DND-41 (cell line): ENCODE data around the gene HSD17B14.

Source experiments
- CTCF ChIP-seq: IDR thresholded peaks from 2 replicates; pipeline ENCODE4 v1.5.1; 2012; ENCODE audit warnings: borderline replicate concordance, low read length, moderate library complexity, mild to moderate bottlenecking; ENCODE audit not compliant: poor library complexity, severe bottlenecking; ENCODE audit errors: extremely low read depth
- EZH2 ChIP-seq: IDR thresholded peaks from 3 replicates; pipeline ENCODE4 v1.6.1; 2012; ENCODE audit warnings: borderline replicate concordance, low read depth, mild to moderate bottlenecking, moderate library complexity, low read length, inconsistent platforms; ENCODE audit not compliant: severe bottlenecking

- TF ChIP-seq CTCF (no peak), EZH2 (no peak)
Observed at GRCh38 chr19:48879025-48879637, 42.8 kb upstream of the HSD17B14 start.
